CD14-positive monocyte (primary cell): ENCODE data around the gene NPW. TPM values are rescaled to one million over a fixed set of nuclear protein-coding genes. Genes with fewer than 3 reads are reported as not detected.

Experiments used
- DNase-seq, 3 donors: peaks; one replicate each; pipeline ENCODE4 v3.0.0-alpha.2; 2011 to 2022
- H2AFZ ChIP-seq: 2 replicates; pipeline ENCODE4 v1.6.0; 2012; ENCODE audit warnings: mild to moderate bottlenecking, low read depth, low read length, inconsistent platforms; ENCODE audit not compliant: insufficient read depth, poor library complexity, severe bottlenecking
- H3K27ac ChIP-seq, 2 donors: 1 replicate in 1 of 2; 2 replicates in 1 of 2; pipeline ENCODE4 v1.5.1; 2012 to 2013; ENCODE audit warnings: low read length in 2 of 2, control low read depth in 1 of 2, inconsistent platforms in 1 of 2, low read depth in 1 of 2, mild to moderate bottlenecking in 1 of 2
- H3K27me3 ChIP-seq, 2 donors: one replicate each; pipeline versions ENCODE4 v1.6.0 to v1.6.1; 2011 to 2013; ENCODE audit warnings: low read length in 2 of 2; ENCODE audit not compliant: control insufficient read depth in 2 of 2, insufficient read depth in 2 of 2
- H3K36me3 ChIP-seq, 2 donors: replicated peaks in 1 of 2; 1 replicate in 1 of 2; 2 replicates in 1 of 2; pipeline versions ENCODE4 v1.5.1 to v1.6.1; 2012 to 2013; ENCODE audit warnings: low read length in 2 of 2, control low read depth in 1 of 2, inconsistent platforms in 1 of 2, mild to moderate bottlenecking in 1 of 2; ENCODE audit not compliant: insufficient read depth in 2 of 2, control insufficient read depth in 1 of 2
- H3K4me1 ChIP-seq, 2 donors: 1 replicate in 1 of 2; 2 replicates in 1 of 2; pipeline versions ENCODE4 v1.5.1 to v1.6.1; 2012 to 2013; ENCODE audit warnings: low read length in 2 of 2, control low read depth in 1 of 2, inconsistent platforms in 1 of 2, mild to moderate bottlenecking in 1 of 2, moderate library complexity in 1 of 2; ENCODE audit not compliant: insufficient read depth in 2 of 2, control insufficient read depth in 1 of 2
- H3K4me2 ChIP-seq: replicated peaks from 2 replicates; pipeline ENCODE3; 2012; ENCODE audit warnings: low read length, moderate library complexity, mild to moderate bottlenecking; ENCODE audit not compliant: poor library complexity, severe bottlenecking; ENCODE audit errors: extremely low read depth
- H3K4me3 ChIP-seq, 3 experiments: fragments of 200-600 bp in 1 of 3; sonication (generic) in 1 of 3; replicated peaks in 1 of 3; 1 replicate in 2 of 3; 2 replicates in 1 of 3; pipeline ENCODE4 v1.5.1; 2011 to 2013; ENCODE audit warnings: low read length in 3 of 3, mild to moderate bottlenecking in 3 of 3, control low read depth in 2 of 3, low read depth in 2 of 3, inconsistent platforms in 1 of 3, moderate library complexity in 1 of 3
- H3K79me2 ChIP-seq: 2 replicates; pipeline ENCODE4 v1.6.0; 2012; ENCODE audit warnings: mild to moderate bottlenecking, control low read depth, inconsistent platforms, low read length, moderate library complexity; ENCODE audit not compliant: insufficient read depth
- H3K9ac ChIP-seq: 2 replicates; pipeline ENCODE4 v1.6.0; 2017; ENCODE audit warnings: low read length, mild to moderate bottlenecking; ENCODE audit not compliant: insufficient read depth, poor library complexity, severe bottlenecking
- H3K9me3 ChIP-seq, 2 donors: replicated peaks in 1 of 2; 1 replicate in 1 of 2; 2 replicates in 1 of 2; pipeline versions ENCODE4 v1.5.1 to v1.6.1; 2012 to 2013; ENCODE audit warnings: low read length in 2 of 2, control low read depth in 1 of 2; ENCODE audit not compliant: control insufficient read depth in 1 of 2, insufficient read depth in 1 of 2
- H4K20me1 ChIP-seq: 2 replicates; pipeline ENCODE4 v1.6.0; 2012; ENCODE audit warnings: mild to moderate bottlenecking, low read length, control low read depth, moderate library complexity; ENCODE audit not compliant: insufficient read depth
- H3K27ac Mint-ChIP-seq, 7 donors: one replicate each; pipeline ENCODE4 v1.8.0; 2020; ENCODE audit warnings: mild to moderate bottlenecking in 7 of 7, mixed read lengths in 7 of 7, moderate library complexity in 6 of 7, inconsistent platforms in 2 of 7
- H3K27me3 Mint-ChIP-seq, 3 donors: one replicate each; pipeline ENCODE4 v1.8.0; 2021 to 2022; ENCODE audit warnings: low read depth in 3 of 3, mild to moderate bottlenecking in 3 of 3, mixed read lengths in 3 of 3, moderate library complexity in 3 of 3, inconsistent platforms in 1 of 3
- H3K36me3 Mint-ChIP-seq, 2 donors: one replicate each; pipeline ENCODE4 v1.8.0; 2020; ENCODE audit warnings: mixed read lengths in 2 of 2, inconsistent platforms in 1 of 2, mild to moderate bottlenecking in 1 of 2
- H3K4me1 Mint-ChIP-seq: one replicate; pipeline ENCODE4 v1.8.0; 2020; ENCODE audit warnings: mild to moderate bottlenecking, mixed read lengths
- H3K4me3 Mint-ChIP-seq, 2 donors: one replicate each; pipeline ENCODE4 v1.8.0; 2020; ENCODE audit warnings: mild to moderate bottlenecking in 2 of 2, mixed read lengths in 2 of 2, moderate library complexity in 1 of 2
- H3K9me3 Mint-ChIP-seq, 7 donors: one replicate each; pipeline ENCODE4 v1.8.0; 2020 to 2022; ENCODE audit warnings: mixed read lengths in 7 of 7, mild to moderate bottlenecking in 6 of 7, moderate library complexity in 6 of 7, inconsistent platforms in 2 of 7
- CTCF ChIP-seq: fragments of 200-600 bp; IDR thresholded peaks from one replicate; pipeline ENCODE4 v1.8.0; 2022; ENCODE audit warnings: antibody characterized with exemption, mild to moderate bottlenecking
- WGBS: methylation state at CpG from one replicate; pipeline ENCODE4 v1.1.5; 2013; ENCODE audit warnings: missing lambda C conversion rate; ENCODE audit not compliant: insufficient coverage; 5-methylcytosine and 5-hydroxymethylcytosine counted together
- intact Hi-C, 2 donors: fragments of 100-400 bp; cut with micrococcal nuclease; formaldehyde crosslinking; loops; one replicate each; pipeline versions ENCODE4 v1.15.0 to v1.15.1; 2023
- polyA plus RNA-seq, 3 donors: library from polyadenylated mRNA; depleted of rRNA in 1 of 3; unstranded in 2 of 3; stranded (reverse) in 1 of 3; fragments of 300-500 nt in 2 of 3; fragments of >200 nt in 1 of 3; fragmentation: Illumina TruSeq in 2 of 3; gene quantifications; 1 replicate in 2 of 3; 2 replicates in 1 of 3; pipeline ENCODE4 v1.2.3, GENCODE V29; 2012 to 2021

The NPW gene
- polyA plus RNA-seq, 3 donors, result not detected

GRCh38 chr16:2013527-2013926, 6.1 kb upstream of the NPW start:
- no peak overlapping the region for H3K4me3 ChIP-seq
- Mint-ChIP-seq H3K27me3 (peaks cover 2 to 20% (median 13%) of the 10 kb centered on the region in 3 donors), H3K27ac (peak overlapping the region in 1 of 7 donors; percentile 41), H3K9me3 (peaks cover 0 to 2% (median 0%) of the 10 kb centered on the region in 7 donors), H3K4me3 (no peak overlapping the region), H3K36me3 (no peaks in the 10 kb centered on the region), H3K4me1 (peaks cover 27% of the 10 kb centered on the region)
- H3K4me2 ChIP-seq, result no peak overlapping the region
- peaks cover 0 to 2% of the 10 kb centered on the region in 2 donors for H3K27me3 ChIP-seq
- WGBS, result 99% methylated on average over 8 of the region's 15 CpGs
- H3K27ac ChIP-seq, result no peak overlapping the region
- TF ChIP-seq CTCF, result no peak
- H4K20me1 ChIP-seq, result peaks cover 2% of the 10 kb centered on the region
- no peak overlapping the region for H3K9ac ChIP-seq
- peaks cover 9% of the 10 kb centered on the region for H3K79me2 ChIP-seq
- no peak overlapping the region for H2AFZ ChIP-seq
- no peaks in the 10 kb centered on the region for H3K9me3 ChIP-seq
- peaks cover 23 to 40% of the 10 kb centered on the region in 2 donors for H3K4me1 ChIP-seq
- H3K36me3 ChIP-seq, result no peaks in the 10 kb centered on the region
- intact Hi-C loops, result no loop called here
- DNase-seq, result no peak

DNA sequence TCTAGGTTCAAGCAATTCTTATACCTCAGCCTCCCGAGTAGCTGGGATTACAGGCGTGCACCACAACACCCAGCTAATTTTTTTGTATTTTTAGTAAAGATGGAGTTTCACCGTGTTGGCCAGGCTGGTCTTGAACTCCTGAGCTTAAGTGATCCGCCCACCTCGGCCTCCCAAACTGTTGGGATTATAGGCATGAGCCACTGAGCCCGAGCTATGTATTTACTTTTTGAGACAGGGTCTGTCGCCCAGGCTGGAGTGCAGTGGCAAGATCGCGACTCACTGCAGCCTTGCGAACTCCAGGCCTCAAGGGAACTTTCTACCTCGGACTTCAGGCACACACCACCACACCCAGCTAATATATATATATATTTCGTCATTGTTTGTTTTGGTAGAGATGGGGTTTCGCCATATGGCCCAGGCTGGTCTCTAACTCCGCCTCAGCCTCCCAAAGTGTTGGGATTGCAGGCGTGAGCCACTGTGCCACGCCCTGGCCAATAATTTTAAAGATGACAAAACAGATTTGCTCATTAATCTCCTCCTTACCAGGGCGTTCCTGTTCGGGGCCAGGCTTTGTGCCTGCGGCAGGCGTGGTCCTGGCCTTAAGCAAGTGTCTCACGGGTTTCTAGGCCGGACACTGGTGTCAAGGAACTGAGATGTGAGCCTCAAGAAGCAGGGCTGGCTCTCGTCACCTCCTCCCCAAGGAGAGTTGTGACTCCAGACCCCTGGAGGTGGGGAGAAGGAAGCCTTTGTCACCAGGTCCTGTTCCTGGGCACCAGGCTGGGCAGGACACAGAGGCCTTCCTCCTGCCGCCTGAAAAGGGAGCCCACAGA, 4.3 kb upstream of the NPW start:
- Histone ChIP-seq H4K20me1 (no peaks in the 10 kb centered on the region), H3K36me3 (no peaks in the 10 kb centered on the region), H3K4me3 (no peak overlapping the region), H2AFZ (peak overlapping the region; percentile 25), H3K4me1 (peaks cover 11 to 32% of the 10 kb centered on the region in 2 donors), H3K9me3 (no peaks in the 10 kb centered on the region), H3K27ac (peak overlapping the region; percentile 63 to 67), H3K79me2 (no peaks in the 10 kb centered on the region), H3K4me2 (no peak overlapping the region), H3K27me3 (peaks cover 12 to 17% of the 10 kb centered on the region in 2 donors), H3K9ac (peak overlapping the region; percentile 20)
- no peak for TF ChIP-seq CTCF
- peak overlapping the region; percentile 79 to 93 (median 89) for H3K27ac Mint-ChIP-seq
- intact Hi-C loops, result no loop called here
- peaks cover 17% of the 10 kb centered on the region for H3K4me1 Mint-ChIP-seq
- no peaks in the 10 kb centered on the region for H3K36me3 Mint-ChIP-seq
- 55% methylated on average over 10 of the region's 24 CpGs for WGBS
- peak; percentile 49 to 77 (median 72) for DNase-seq
- peak overlapping the region in 1 of 2 donors; percentile 30 for H3K4me3 Mint-ChIP-seq
- H3K9me3 Mint-ChIP-seq, result peaks cover 0 to 7% (median 0%) of the 10 kb centered on the region in 7 donors
- H3K27me3 Mint-ChIP-seq, result peaks cover 12 to 35% (median 31%) of the 10 kb centered on the region in 3 donors
